GM21515 (cell line): ENCODE measurements around the gene EXOC1L.
"Not testable (repeated sequence)": the region's sequence is repeated elsewhere in the genome, so short reads cannot be mapped to it uniquely, and the experiment has no call there.

Experiments
- ATAC-seq: cut with Tn5 transposase; IDR thresholded peaks from one replicate; pipeline ENCODE4 v1.9.1; 2021; ENCODE audit not compliant: unreplicated experiment

Gene EXOC1L

DNA sequence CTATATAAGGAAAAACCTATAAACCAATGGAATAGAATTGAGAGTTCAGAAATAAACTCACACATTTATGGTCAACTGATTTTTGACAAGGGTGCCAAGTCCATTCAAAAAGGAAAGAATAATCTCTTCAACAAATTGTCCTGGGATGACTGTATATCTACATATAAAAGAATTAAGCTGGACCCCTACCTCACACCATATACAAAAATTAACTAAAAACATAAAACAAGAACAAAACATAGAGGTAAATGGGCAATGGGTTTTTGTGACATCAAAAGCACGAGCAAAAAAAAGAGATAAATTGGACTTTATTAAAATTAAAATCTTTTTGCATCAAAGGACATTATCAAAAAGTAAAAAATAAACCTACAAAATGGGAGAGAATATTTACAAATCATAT is 18.3 kb downstream of the EXOC1L start:
- ATAC-seq = no peak

- ATAC-seq = no peak
Measured at GRCh38 chr4:55838356-55838755, 18.8 kb downstream of the EXOC1L start.

GRCh38 chr4:55838952-55839351 is 19.4 kb downstream of the EXOC1L start:
- no peak for ATAC-seq

GRCh38 chr4:55840956-55841355 is 21.4 kb downstream of the EXOC1L start:
- ATAC-seq = no peak

DNA sequence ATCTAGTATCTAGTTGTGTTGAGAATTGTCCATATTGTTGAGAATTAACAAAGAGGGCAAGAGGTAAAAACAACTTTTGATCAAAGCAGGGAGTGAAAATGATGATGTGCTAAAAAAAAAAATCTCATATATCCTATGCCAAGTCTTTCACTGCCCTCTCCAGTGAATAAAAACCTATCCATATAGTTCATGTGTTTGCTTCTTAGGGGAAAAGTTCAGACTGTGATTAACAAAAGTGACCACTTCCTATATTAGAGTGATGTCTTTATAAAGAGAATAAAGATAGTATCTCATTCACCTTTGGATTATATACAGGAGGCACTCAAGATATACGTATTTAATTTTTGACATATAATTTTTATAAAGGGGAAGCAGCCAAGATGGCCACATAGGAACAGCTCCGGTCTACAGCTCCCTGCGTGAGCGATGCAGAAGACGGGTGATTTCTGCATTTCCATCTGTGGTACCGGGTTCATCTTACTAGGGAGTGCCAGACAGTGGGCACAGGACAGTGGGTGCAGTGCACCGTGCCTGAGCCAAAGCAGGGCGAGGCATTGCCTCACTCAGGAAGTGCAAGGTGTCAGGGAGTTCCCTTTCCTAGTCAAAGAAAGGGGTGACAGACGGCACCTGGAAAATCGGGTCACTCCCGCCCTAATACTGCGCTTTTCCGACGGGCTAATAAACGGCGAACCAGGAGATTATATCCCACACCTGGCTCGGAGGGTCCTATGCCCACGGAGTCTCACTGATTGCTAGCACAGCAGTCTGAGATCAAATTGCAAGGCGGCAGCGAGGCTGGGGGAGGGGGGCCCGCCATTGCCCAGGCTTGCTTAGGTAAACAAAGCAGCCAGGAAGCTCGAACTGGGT is 22.0 kb downstream of the EXOC1L start:
- not testable (repeated sequence) for ATAC-seq

DNA sequence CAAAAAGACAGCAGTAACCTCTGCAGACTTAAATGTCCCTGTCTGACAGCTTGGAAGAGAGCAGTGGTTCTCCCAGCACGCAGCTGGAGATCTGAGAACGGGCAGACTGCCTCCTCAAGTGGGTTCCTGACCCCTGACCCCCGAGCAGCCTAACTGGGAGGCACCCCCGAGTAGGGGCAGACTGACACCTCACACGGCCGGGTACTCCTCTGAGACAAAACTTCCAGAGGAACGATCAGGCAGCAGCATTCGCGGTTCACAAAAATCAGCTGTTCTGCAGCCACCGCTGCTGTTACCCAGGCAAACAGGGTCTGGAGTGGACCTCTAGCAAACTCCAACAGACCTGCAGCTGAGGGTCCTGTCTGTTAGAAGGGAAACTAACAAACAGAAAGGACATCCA is 22.7 kb downstream of the EXOC1L start:
- not testable (repeated sequence) for ATAC-seq

- no peak for ATAC-seq
Measured at GRCh38 chr4:55849724-55850123, 30.1 kb downstream of the EXOC1L start.

- no peak for ATAC-seq
Measured at GRCh38 chr4:55851885-55852284, 32.3 kb downstream of the EXOC1L start.

DNA sequence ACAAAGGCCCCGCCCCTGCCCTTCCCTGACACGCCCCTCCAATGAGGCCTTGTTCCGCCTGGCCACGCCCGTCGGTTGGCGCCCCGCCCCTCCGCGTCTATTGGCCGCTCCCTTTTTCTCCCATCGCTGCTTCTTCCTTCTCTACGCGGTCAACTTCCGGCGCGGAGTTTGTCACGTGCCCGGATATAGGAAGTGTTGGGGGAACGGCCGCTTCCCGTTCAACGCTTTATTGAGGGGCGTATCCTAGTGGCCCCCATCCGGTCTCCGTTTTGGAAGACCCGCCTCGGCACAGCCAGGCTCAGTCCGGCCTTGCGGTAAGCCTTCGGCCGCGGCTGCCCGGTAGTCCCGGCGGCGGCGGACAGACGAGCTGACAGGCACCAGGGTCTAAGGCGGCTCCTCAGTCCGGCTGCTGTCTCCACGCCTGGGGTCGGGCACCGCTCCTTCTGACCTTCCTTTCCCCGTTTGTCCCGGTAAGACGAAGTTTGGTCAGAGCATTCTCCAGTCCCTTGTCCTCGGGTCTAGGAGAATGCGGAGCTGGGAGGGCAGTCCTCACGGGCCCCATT is 34.0 kb downstream of the EXOC1L start, which contains the start of gene EXOC1:
EXOC1 (plus strand) TSS at position 165 of the 563 bp plus-strand sequence. CDS start 4,676 bp downstream, outside the sequence.
- ATAC-seq = peak; percentile 99

GRCh38 chr4:55854129-55854528 is 34.5 kb downstream of the EXOC1L start:
- no peak for ATAC-seq

DNA sequence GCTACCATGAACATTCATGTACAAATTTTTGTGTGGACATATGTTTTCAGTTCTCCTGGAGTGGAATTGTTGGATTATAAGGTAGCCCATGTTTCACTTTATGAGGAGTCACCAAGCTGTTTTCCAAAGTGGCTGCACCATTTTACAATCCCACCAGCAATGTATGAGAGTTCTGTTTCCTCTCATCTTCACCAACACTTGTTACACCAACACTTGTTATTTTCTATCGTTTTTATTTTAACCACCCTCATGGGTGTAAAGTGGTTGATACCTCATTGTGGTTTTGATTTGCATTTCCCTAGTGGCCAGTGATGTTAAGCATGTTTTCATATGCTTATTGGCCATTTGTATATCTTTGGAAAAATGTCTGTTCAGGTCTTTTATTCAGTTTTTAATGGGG is 38.0 kb downstream of the EXOC1L start:
- ATAC-seq = no peak

- ATAC-seq = no peak
Measured at GRCh38 chr4:55859711-55860110, 40.1 kb downstream of the EXOC1L start.

DNA sequence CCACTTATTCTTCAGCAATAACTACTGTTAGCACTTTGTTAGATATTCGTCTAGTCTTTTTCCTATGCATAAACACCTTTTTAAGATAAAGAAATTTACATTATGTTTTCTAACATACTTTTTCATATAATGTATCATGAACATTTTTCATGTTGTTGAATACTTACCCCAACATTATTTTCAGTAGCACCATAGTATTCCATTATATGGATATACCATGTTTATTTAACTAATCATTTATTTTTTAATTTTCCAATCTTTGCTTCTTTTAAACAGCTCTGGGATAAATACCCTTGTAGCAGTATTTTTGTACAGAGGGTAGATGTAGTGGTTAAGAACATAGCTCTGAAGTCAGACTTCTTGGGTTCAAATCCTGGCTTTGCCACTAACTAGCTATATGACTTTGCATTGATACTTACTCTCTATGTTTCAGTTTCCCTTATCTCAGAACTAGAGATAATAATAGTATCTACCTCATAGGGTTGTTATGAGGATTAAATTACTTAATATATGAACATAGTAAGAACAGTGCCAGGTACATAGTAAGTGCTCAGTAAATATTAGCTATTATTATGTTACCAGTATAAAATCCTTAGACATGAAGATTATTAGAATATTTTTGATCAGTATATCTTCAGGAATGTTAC is 45.1 kb downstream of the EXOC1L start:
- no peak for ATAC-seq

GRCh38 chr4:55865228-55865806 is 45.7 kb downstream of the EXOC1L start:
- ATAC-seq = no peak

DNA sequence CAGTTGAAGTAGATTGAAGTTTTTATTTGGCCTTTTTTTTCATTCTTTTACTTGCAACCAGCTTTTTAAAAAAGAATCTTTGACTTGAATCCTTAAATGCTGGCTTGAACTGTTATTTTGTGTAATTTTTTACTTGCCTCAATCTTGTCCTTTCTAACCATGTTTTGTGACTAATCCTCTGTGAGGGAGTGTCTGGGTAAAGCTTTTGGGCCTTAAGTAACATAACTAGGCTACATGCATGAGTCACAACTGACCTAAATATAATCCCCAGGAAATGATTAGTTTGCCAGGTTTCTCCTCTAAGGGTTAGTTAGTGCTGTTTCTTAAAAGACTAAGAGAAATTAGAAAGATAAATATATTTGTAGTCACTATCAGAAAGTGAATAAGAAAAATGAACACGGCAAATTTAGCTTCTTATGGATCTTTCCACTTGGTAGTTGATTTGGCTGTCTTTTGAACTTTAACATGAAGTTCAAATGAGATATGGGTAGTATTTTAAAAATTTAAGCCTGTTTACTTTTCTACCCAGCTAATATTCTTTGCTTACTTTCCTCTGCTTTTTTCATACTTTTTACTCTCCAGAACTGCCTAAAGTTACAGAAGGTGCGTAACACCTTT is 46.8 kb downstream of the EXOC1L start:
- ATAC-seq = peak; percentile 76

DNA sequence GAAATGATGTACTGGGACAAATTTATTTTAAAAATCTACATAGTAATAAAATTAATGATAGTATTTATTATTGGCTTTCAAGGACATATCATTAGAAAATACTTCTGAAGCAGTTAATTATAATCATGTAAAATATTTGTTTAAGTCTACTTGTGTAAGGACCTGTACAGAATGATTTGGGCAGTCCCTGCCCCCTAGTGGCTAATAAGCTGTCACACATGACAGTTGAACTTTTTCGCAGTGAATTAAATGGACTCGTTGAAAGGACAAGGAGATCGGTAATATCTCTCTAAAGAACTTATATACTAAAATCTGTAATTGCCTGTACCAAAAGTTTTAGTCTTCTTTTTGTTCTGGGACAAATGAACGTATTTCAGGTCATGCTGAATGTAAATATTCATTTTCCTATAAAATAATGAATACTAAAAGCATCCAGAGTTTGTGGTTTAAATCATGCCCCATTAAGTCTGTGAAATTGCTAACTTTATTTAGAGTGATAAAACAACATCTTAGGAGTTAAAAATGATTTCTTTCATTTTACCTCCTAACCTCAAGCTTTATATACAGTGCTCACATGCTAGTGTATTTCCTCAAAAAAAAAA is 47.5 kb downstream of the EXOC1L start:
- peak; percentile 90 for ATAC-seq

- no peak for ATAC-seq
Measured at GRCh38 chr4:55868581-55869090, 49.0 kb downstream of the EXOC1L start.

GRCh38 chr4:55871299-55871800 is 51.8 kb downstream of the EXOC1L start:
- no peak for ATAC-seq

- ATAC-seq = no peak
Measured at GRCh38 chr4:55874831-55875230, 55.2 kb downstream of the EXOC1L start.

DNA sequence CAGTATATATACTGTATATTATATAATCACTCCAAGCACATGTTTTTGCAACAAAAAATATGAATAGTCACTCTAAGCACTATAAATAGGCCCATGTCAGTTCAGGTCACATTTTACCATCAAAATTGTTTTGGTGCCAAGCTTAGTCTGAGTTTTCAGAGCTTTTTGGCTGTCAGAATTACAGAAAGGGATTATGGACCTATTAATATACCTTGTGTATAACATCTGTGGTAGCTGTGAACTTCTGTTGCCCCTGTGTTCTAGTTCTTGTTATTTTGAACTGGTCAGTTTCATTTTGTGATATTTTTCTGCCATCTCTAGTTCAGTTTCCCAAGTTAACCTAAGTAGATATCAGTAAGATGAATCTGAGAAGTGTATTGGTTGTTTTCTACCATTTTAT is 56.8 kb downstream of the EXOC1L start:
- no peak for ATAC-seq
